ENCODE results near the gene ANKAR. TPM values are rescaled to one million over a fixed set of nuclear protein-coding genes. Genes with fewer than 3 reads are reported as not detected.
A peak's percentile ranks its signal among the peaks of the same experiment; 100 is the strongest.

The ANKAR gene
- total and polyA plus RNA-seq, 2 of the 8 experiments (the other 6 are each of a cell fraction or from before 2014, with no cell fraction given) = 0.56 to 1.7 TPM

- H3K18ac ChIP-seq (ENCODE audit: extremely low read depth, low read length) = no peak overlapping the region
- no peak overlapping the region for H3K27ac ChIP-seq (ENCODE audit: low read depth, low read length)
- H2BK12ac ChIP-seq (ENCODE audit: low read depth, low read length) = no peak overlapping the region
- H3K56ac ChIP-seq (replicated peaks; ENCODE audit: insufficient read length, low read depth, low read length) = no peak overlapping the region
- 22% methylated on average over 9 of the region's 9 CpGs; no CpG with 5 or more reads in 1 of the 2 experiments for WGBS, 2 experiments (ENCODE audit: extremely low coverage in 1 of 2, insufficient coverage in 1 of 2, insufficient read length in 1 of 2, insufficient replicate concordance in 2 of 2, low coverage in 1 of 2, low lambda C conversion rate in 2 of 2, missing lambda C conversion rate in 1 of 2)
- H3K9ac ChIP-seq (replicated peaks in 1 of 4; ENCODE audit: extremely low read depth in 1 of 4, low read depth in 3 of 4, low read length in 3 of 4) = peak overlapping the region in 3 of 4 experiments; percentile 93 to 98 (median 97); a peak in 6 of 7 replicates
- no peak overlapping the region for H3K4ac ChIP-seq (replicated peaks; ENCODE audit: insufficient read length, low read depth, low read length)
- H3K79me1 ChIP-seq (ENCODE audit: low read depth, low read length) = no peaks in the 10 kb centered on the region; the same call in 1 of the 2 replicates
- H4K91ac ChIP-seq (replicated peaks; ENCODE audit: insufficient read length, low read length) = no peak overlapping the region
- no peaks in the 10 kb centered on the region for H4K20me1 ChIP-seq (replicated peaks in 1 of 2; ENCODE audit: control insufficient read depth in 1 of 2, insufficient read depth in 2 of 2, low read length in 2 of 2)
- H3K14ac ChIP-seq (ENCODE audit: insufficient read length) = no peak overlapping the region
- no peak overlapping the region for H4K8ac ChIP-seq (ENCODE audit: extremely low read depth, insufficient read depth, low read length)
- no peaks in the 10 kb centered on the region for H3K27me3 ChIP-seq (replicated peaks in 1 of 4; ENCODE audit: control insufficient read depth in 3 of 4, extremely low read depth in 1 of 4, insufficient read depth in 3 of 4, low read length in 3 of 4)
- H2BK5ac ChIP-seq (ENCODE audit: low read depth, low read length) = no peak overlapping the region
- H2BK120ac ChIP-seq (replicated peaks; ENCODE audit: low read depth, low read length) = no peak overlapping the region
- no peak overlapping the region for H2AK5ac ChIP-seq (ENCODE audit: low read depth, low read length)
- TF ChIP-seq CHD2 (IDR thresholded peaks at IDR 0.05; ENCODE audit: low read length) (no peak), NRF1 (IDR thresholded peaks at IDR 0.05; ENCODE audit: low read depth, low read length) (no peak), SP1 (IDR thresholded peaks at IDR 0.05; ENCODE audit: low read depth, low read length) (no peak), RNF2 (IDR thresholded peaks at IDR 0.05; ENCODE audit: borderline replicate concordance, low read depth, low read length, missing control alignments, poor library complexity, severe bottlenecking) (no peak), SRF (IDR thresholded peaks at IDR 0.05; ENCODE audit: low read depth, low read length) (no peak)
- TF ChIP-seq, protein P1, sequence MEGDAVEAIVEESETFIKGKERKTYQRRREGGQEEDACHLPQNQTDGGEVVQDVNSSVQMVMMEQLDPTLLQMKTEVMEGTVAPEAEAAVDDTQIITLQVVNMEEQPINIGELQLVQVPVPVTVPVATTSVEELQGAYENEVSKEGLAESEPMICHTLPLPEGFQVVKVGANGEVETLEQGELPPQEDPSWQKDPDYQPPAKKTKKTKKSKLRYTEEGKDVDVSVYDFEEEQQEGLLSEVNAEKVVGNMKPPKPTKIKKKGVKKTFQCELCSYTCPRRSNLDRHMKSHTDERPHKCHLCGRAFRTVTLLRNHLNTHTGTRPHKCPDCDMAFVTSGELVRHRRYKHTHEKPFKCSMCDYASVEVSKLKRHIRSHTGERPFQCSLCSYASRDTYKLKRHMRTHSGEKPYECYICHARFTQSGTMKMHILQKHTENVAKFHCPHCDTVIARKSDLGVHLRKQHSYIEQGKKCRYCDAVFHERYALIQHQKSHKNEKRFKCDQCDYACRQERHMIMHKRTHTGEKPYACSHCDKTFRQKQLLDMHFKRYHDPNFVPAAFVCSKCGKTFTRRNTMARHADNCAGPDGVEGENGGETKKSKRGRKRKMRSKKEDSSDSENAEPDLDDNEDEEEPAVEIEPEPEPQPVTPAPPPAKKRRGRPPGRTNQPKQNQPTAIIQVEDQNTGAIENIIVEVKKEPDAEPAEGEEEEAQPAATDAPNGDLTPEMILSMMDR (IDR thresholded peaks at IDR 0.05; ENCODE audit: control extremely low read depth in 1 of 3, insufficient read depth in 1 of 3, low read depth in 1 of 3, low read length in 3 of 3) = no peak
- FAIRE-seq (no peak), DNase-seq (ENCODE audit: low read depth in 1 of 2, low spot score in 2 of 2) (no peak)
- no peak overlapping the region for H2BK20ac ChIP-seq (ENCODE audit: low read length)
- H3K4me3 ChIP-seq (ENCODE audit: extremely low read depth in 1 of 4, insufficient read depth in 2 of 4, low read depth in 3 of 4, low read length in 4 of 4) = peak overlapping the region; percentile 52 to 99 (median 94)
- ChIA-PET CTCF (ENCODE audit: partially characterized antibody) (interaction anchor here (0.8 to 6.3 kb wide), 9 partner anchors 11 to 163 kb away, joined by 3 to 82 read pairs (median 7); partner anchors contain the start of genes ANKAR and OSGEPL1), POLR2A (ENCODE audit: partially characterized antibody) (interaction anchor here (0.9 to 3.2 kb wide), 6 partner anchors 8 to 122 kb away, joined by 3 to 12 read pairs (median 4); partner anchors contain the start of genes ORMDL1 and PMS1)
- no peak overlapping the region for H4K5ac ChIP-seq (ENCODE audit: insufficient read length, low read depth, low read length)
- no peak overlapping the region for H2BK15ac ChIP-seq (ENCODE audit: low read length)
- H3K4me2 ChIP-seq (ENCODE audit: insufficient read depth in 1 of 2, low read depth in 2 of 2, low read length in 2 of 2) = peak overlapping the region; percentile 92 to 94
- H3K23me2 ChIP-seq (ENCODE audit: low read depth, low read length) = peaks cover 2% of the 10 kb centered on the region; the same call in 1 of the 2 replicates
- H2AFZ ChIP-seq (ENCODE audit: low read length) = no peak overlapping the region; the same call in 1 of the 2 replicates
- no peak overlapping the region for H3K23ac ChIP-seq (ENCODE audit: insufficient read length)
- no peaks in the 10 kb centered on the region for H3K9me3 ChIP-seq (ENCODE audit: insufficient read depth in 2 of 2, low read depth in 1 of 2, low read length in 1 of 2)
- peaks cover 0 to 5% (median 0%) of the 10 kb centered on the region in 4 experiments; a peak in 2 of 7 replicates for H3K4me1 ChIP-seq (replicated peaks in 1 of 4; ENCODE audit: control insufficient read depth in 3 of 4, insufficient read depth in 4 of 4, low read length in 3 of 4)
- H3K36me3 ChIP-seq (ENCODE audit: control insufficient read depth in 2 of 4, insufficient read depth in 4 of 4, low read length in 3 of 4) = peaks cover 2 to 15% (median 7%) of the 10 kb centered on the region in 4 experiments; a peak in 5 of 8 replicates
- peaks cover 0 to 24% of the 10 kb centered on the region in 2 experiments for H3K79me2 ChIP-seq (ENCODE audit: control insufficient read depth in 1 of 2, insufficient read depth in 2 of 2, low read length in 2 of 2)
Measured at GRCh38 chr2:189661957-189662321, 12.5 kb upstream of the ANKAR start.
